HG02943 (cell line): ENCODE results near the gene SNX9.
"Not testable (repeated sequence)": the region's sequence is repeated elsewhere in the genome, so short reads cannot be mapped to it uniquely, and the experiment has no call there.

Experiments
- ATAC-seq: cut with Tn5 transposase; IDR thresholded peaks from one replicate; pipeline ENCODE4 v1.9.1; 2021; ENCODE audit warnings: mild to moderate bottlenecking, low read depth, moderate library complexity; ENCODE audit not compliant: unreplicated experiment

Gene SNX9

GRCh38 chr6:157944983-157945931, 122.2 kb downstream of the SNX9 start:
- no peak for ATAC-seq

GRCh38 chr6:157946053-157946617, 123.1 kb downstream of the SNX9 start:
- no peak for ATAC-seq

- ATAC-seq: no peak
Observed at GRCh38 chr6:157946865-157947532, 124.0 kb downstream of the SNX9 start.

GRCh38 chr6:157950899-157951298, 127.9 kb downstream of the SNX9 start:
- ATAC-seq: not testable (repeated sequence)

GRCh38 chr6:157951828-157952227, 128.8 kb downstream of the SNX9 start:
- no peak for ATAC-seq

- ATAC-seq: no peak
Observed at GRCh38 chr6:157952861-157953351, 129.9 kb downstream of the SNX9 start.

GRCh38 chr6:157953580-157954091, 130.6 kb downstream of the SNX9 start:
- ATAC-seq: no peak

- no peak for ATAC-seq
Observed at GRCh38 chr6:157954150-157955117, 131.4 kb downstream of the SNX9 start.

GRCh38 chr6:157955675-157956074, 132.6 kb downstream of the SNX9 start:
- ATAC-seq: no peak

GRCh38 chr6:157956171-157956730, 133.2 kb downstream of the SNX9 start:
- ATAC-seq: no peak

GRCh38 chr6:157959451-157960227, 136.6 kb downstream of the SNX9 start:
- no peak for ATAC-seq

GRCh38 chr6:157961153-157961831, 138.2 kb downstream of the SNX9 start:
- no peak for ATAC-seq

GRCh38 chr6:157961832-157962575, 139.0 kb downstream of the SNX9 start:
- ATAC-seq: no peak

GRCh38 chr6:157962601-157963302, 139.7 kb downstream of the SNX9 start:
- no peak for ATAC-seq

GRCh38 chr6:157964100-157964499, 141.1 kb downstream of the SNX9 start:
- no peak for ATAC-seq

- no peak for ATAC-seq
Observed at GRCh38 chr6:157965387-157965786, 142.3 kb downstream of the SNX9 start.

- no peak for ATAC-seq
Observed at GRCh38 chr6:157966589-157966977, 143.5 kb downstream of the SNX9 start.
